K562 (cell line): ENCODE results near the gene RNU1-2. TPM values are rescaled to one million over a fixed set of nuclear protein-coding genes. Genes with fewer than 3 reads are reported as not detected.

Experiments
- BACH1 ChIP-seq: fragments of 200-800 bp; sonication (Bioruptor generic); IDR thresholded peaks from 2 replicates; pipeline ENCODE4 v1.6.1; 2016; ENCODE audit warnings: missing genetic modification characterization, missing compliant biosample characterization
- C11orf30 ChIP-seq: fragments of 450-650 bp; IDR thresholded peaks from 2 replicates; pipeline ENCODE4 v1.6.1; 2016; ENCODE audit warnings: low read depth, mild to moderate bottlenecking
- CBX3 ChIP-seq, 2 experiments: IDR thresholded peaks; 1 replicate in 1 of 2; 2 replicates in 1 of 2; pipeline ENCODE4 v1.6.1; 2012; ENCODE audit warnings: inconsistent platforms in 2 of 2, low read length in 2 of 2, borderline replicate concordance in 1 of 2, control low read depth in 1 of 2
- GATAD2A ChIP-seq: fragments of 450-650 bp; IDR thresholded peaks from 2 replicates; pipeline ENCODE4 v1.6.1; 2017
- GTF2A2 ChIP-seq: IDR thresholded peaks from 2 replicates; pipeline ENCODE4 v1.6.1; 2016; ENCODE audit warnings: mild to moderate bottlenecking, missing genetic modification characterization, missing compliant biosample characterization
- HCFC1 ChIP-seq: IDR thresholded peaks from 2 replicates; pipeline ENCODE4 v1.6.1; 2012; ENCODE audit warnings: low read depth, low read length, improper control_type of control experiment
- MAFF ChIP-seq: IDR thresholded peaks from 2 replicates; pipeline ENCODE4 v1.6.1; 2012; ENCODE audit warnings: low read length, improper control_type of control experiment
- NEUROD1 ChIP-seq: fragments of 150-350 bp; IDR thresholded peaks from 2 replicates; pipeline ENCODE4 v1.6.1; 2014; ENCODE audit warnings: borderline replicate concordance, low read length, low read depth; ENCODE audit not compliant: partially characterized antibody
- NONO ChIP-seq, 2 experiments: fragments of 200-400 bp in 1 of 2; fragments of 450-650 bp in 1 of 2; formaldehyde crosslinking in 1 of 2; IDR thresholded peaks; 2 replicates each; pipeline ENCODE4 v1.6.1; 2017; ENCODE audit warnings: low read depth in 2 of 2, mild to moderate bottlenecking in 2 of 2, moderate library complexity in 2 of 2, low read length in 1 of 2
- PCBP1 ChIP-seq: fragments of 200-400 bp; formaldehyde crosslinking; IDR thresholded peaks from 2 replicates; pipeline ENCODE4 v1.6.1; 2018; ENCODE audit warnings: mild to moderate bottlenecking, low read depth, low read length; ENCODE audit not compliant: poor library complexity, severe bottlenecking
- RBFOX2 ChIP-seq: fragments of 200-400 bp; formaldehyde crosslinking; IDR thresholded peaks from 2 replicates; pipeline ENCODE4 v1.6.1; 2017; ENCODE audit warnings: low read depth, mild to moderate bottlenecking, low read length, moderate library complexity
- RFX5 ChIP-seq: IDR thresholded peaks from 2 replicates; pipeline ENCODE4 v1.6.1; 2011; ENCODE audit warnings: low read depth, mild to moderate bottlenecking, improper control_type of control experiment, low read length
- SMAD3 ChIP-seq: fragments of 450-650 bp; formaldehyde crosslinking; conservative IDR thresholded peaks from 2 replicates; pipeline ENCODE4 v1.4.0; 2020; ENCODE audit warnings: mild to moderate bottlenecking
- polyA plus RNA-seq, 8 experiments: library from polyadenylated mRNA; depleted of rRNA in 4 of 8; stranded (reverse) in 5 of 8; unstranded in 3 of 8; fragments of >200 nt; fragmentation: Nextera tagmentation in 2 of 8; fragmentation: Illumina TruSeq in 1 of 8; extraction: Ambion mirVana in 2 of 8; extraction: Trizol in 1 of 8; gene quantifications; 2 replicates each; pipeline versions ENCODE4 v1.2.1 to v1.2.3, GENCODE V29; 2011 to 2014; ENCODE audit warnings: inconsistent platforms in 1 of 8, missing spikeins in 1 of 8
- total RNA-seq, 7 experiments: library from RNA; depleted of rRNA in 6 of 7; stranded (reverse); fragments of >200 nt in 6 of 7; fragmentation: Illumina TruSeq in 2 of 7; extraction: Trizol in 2 of 7; gene quantifications; 2 replicates each; pipeline versions ENCODE4 v1.2.1 to v1.2.3, GENCODE V29; 2011 to 2021; ENCODE audit warnings: low replicate concordance in 1 of 7
- TF ChIP-seq, protein P1 (sequence below): sonication (generic); formaldehyde crosslinking; IDR thresholded peaks from 2 replicates; pipeline ENCODE4 v1.8.0; 2022; ENCODE audit warnings: missing genetic modification reagents, mild to moderate bottlenecking, moderate library complexity, borderline replicate concordance
- TF ChIP-seq, protein P2 (sequence below): fragments of 250-450 bp; sonication (Bioruptor Pico); IDR thresholded peaks from 2 replicates; pipeline ENCODE4 v1.8.0; 2022; ENCODE audit warnings: moderate library complexity, mild to moderate bottlenecking, inconsistent platforms
- TF ChIP-seq, protein P3 (sequence below): sonication (generic); formaldehyde crosslinking; IDR thresholded peaks from 2 replicates; pipeline ENCODE4 v1.8.1; 2023; ENCODE audit warnings: mild to moderate bottlenecking, missing genetic modification reagents
- TF ChIP-seq, protein P4 (sequence below): fragments of 250-450 bp; sonication (Bioruptor Pico); IDR thresholded peaks from 2 replicates; pipeline ENCODE4 v1.5.0; 2021
- TF ChIP-seq, protein P5 (sequence below), 2 experiments: fragments of 200-800 bp in 1 of 2; sonication (Bioruptor generic) in 1 of 2; sonication (generic) in 1 of 2; formaldehyde crosslinking in 1 of 2; IDR thresholded peaks in 1 of 2; conservative IDR thresholded peaks in 1 of 2; 2 replicates each; pipeline versions ENCODE4 v1.5.0 to v1.6.1; 2016 to 2020; ENCODE audit warnings: missing compliant biosample characterization in 1 of 2, missing genetic modification characterization in 1 of 2, missing genetic modification reagents in 1 of 2

Gene RNU1-2
- total and polyA plus RNA-seq, 9 of the 15 experiments (the other 6 are each of a cell fraction or from before 2014, with no cell fraction given), result under 0.01 to 32,823 (median 2,538) TPM; not detected in 4

DNA sequence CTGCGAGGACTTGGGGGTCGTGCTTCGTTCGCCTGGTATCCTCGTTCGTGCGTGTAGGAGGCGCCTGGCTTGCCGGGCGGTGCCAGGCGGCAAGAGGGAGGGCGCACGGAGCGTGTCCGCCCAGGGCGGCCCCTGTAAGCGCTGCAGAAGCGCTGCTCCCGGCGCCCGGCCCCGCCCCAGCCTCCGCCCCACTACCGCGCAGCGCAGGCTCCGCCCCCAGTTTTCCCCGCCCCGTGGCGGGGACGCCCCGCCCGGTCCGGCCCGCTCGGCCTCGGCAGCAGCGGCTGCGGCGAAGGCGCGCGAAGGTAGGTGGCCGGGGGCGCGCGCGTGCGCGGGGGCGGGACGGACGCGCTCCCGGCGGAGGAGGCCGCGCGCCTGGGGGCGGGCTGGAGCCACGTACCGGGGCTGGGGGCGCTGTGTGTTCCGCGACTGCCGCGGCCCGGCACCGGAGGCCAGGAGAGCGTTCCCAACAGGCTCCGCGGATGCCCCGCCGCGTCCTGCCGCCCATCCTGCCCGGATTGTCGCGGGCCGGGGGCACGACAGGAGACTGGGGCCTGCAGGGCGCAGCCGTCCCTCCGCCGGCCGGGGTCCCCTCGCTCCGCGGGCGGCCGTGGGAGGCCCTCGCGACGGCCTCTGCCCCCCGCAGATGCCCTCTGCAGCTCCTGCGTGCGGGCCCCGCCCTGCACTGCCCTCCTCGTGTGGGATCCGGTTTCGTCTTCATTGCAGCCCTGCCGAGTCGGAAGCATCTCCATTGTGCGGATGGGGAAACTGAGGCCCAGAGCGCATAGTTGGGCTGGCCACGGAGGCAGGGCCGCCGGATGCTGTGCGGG lies 18.3 kb downstream of the RNU1-2 start (continued):
- TF ChIP-seq NONO (IDR thresholded peaks at IDR 0.05; ENCODE audit: low read depth in 2 of 2, low read length in 1 of 2), result peak in 1 of 2 experiments; percentile 88; a peak in 3 of 4 replicates
- TF ChIP-seq, protein P1, sequence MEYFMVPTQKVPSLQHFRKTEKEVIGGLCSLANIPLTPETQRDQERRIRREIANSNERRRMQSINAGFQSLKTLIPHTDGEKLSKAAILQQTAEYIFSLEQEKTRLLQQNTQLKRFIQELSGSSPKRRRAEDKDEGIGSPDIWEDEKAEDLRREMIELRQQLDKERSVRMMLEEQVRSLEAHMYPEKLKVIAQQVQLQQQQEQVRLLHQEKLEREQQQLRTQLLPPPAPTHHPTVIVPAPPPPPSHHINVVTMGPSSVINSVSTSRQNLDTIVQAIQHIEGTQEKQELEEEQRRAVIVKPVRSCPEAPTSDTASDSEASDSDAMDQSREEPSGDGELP (CRISPR knock-in tag), result peak; percentile 17; the same call in 1 of the 2 replicates
- TF ChIP-seq RBFOX2, result peak; percentile 60
- TF ChIP-seq PCBP1, result peak; percentile 13
- TF ChIP-seq C11orf30, result no peak
- no peak for TF ChIP-seq MAFF
- no peak for TF ChIP-seq NEUROD1
- TF ChIP-seq RFX5, result no peak
- TF ChIP-seq GATAD2A, result 0 out of 2 replicates have a peak, but pooled peaks have one; percentile 47
- TF ChIP-seq BACH1, result no peak; the same call in 1 of the 2 replicates
- TF ChIP-seq, protein P2, sequence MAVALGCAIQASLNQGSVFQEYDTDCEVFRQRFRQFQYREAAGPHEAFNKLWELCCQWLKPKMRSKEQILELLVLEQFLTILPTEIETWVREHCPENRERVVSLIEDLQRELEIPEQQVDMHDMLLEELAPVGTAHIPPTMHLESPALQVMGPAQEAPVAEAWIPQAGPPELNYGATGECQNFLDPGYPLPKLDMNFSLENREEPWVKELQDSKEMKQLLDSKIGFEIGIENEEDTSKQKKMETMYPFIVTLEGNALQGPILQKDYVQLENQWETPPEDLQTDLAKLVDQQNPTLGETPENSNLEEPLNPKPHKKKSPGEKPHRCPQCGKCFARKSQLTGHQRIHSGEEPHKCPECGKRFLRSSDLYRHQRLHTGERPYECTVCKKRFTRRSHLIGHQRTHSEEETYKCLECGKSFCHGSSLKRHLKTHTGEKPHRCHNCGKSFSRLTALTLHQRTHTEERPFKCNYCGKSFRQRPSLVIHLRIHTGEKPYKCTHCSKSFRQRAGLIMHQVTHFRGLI (CRISPR knock-in tag), result no peak
- TF ChIP-seq SMAD3, result no peak
- TF ChIP-seq, protein P3, sequence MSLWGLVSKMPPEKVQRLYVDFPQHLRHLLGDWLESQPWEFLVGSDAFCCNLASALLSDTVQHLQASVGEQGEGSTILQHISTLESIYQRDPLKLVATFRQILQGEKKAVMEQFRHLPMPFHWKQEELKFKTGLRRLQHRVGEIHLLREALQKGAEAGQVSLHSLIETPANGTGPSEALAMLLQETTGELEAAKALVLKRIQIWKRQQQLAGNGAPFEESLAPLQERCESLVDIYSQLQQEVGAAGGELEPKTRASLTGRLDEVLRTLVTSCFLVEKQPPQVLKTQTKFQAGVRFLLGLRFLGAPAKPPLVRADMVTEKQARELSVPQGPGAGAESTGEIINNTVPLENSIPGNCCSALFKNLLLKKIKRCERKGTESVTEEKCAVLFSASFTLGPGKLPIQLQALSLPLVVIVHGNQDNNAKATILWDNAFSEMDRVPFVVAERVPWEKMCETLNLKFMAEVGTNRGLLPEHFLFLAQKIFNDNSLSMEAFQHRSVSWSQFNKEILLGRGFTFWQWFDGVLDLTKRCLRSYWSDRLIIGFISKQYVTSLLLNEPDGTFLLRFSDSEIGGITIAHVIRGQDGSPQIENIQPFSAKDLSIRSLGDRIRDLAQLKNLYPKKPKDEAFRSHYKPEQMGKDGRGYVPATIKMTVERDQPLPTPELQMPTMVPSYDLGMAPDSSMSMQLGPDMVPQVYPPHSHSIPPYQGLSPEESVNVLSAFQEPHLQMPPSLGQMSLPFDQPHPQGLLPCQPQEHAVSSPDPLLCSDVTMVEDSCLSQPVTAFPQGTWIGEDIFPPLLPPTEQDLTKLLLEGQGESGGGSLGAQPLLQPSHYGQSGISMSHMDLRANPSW (CRISPR knock-in tag), result no peak
- no peak for TF ChIP-seq CBX3 (IDR thresholded peaks at IDR 0.05; ENCODE audit: borderline replicate concordance in 1 of 2, low read length in 2 of 2)
- no peak for TF ChIP-seq HCFC1
- TF ChIP-seq, protein P4, sequence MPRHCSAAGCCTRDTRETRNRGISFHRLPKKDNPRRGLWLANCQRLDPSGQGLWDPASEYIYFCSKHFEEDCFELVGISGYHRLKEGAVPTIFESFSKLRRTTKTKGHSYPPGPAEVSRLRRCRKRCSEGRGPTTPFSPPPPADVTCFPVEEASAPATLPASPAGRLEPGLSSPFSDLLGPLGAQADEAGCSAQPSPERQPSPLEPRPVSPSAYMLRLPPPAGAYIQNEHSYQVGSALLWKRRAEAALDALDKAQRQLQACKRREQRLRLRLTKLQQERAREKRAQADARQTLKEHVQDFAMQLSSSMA (CRISPR knock-in tag), result peak; percentile 77; the same call in 1 of the 2 replicates
- TF ChIP-seq, protein P5, sequence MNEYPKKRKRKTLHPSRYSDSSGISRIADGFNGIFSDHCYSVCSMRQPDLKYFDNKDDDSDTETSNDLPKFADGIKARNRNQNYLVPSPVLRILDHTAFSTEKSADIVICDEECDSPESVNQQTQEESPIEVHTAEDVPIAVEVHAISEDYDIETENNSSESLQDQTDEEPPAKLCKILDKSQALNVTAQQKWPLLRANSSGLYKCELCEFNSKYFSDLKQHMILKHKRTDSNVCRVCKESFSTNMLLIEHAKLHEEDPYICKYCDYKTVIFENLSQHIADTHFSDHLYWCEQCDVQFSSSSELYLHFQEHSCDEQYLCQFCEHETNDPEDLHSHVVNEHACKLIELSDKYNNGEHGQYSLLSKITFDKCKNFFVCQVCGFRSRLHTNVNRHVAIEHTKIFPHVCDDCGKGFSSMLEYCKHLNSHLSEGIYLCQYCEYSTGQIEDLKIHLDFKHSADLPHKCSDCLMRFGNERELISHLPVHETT (CRISPR knock-in tag; conservative IDR thresholded peaks at IDR 0.05 in 1 of 2, IDR thresholded peaks at IDR 0.05 in 1 of 2), result peak in 1 of 2 experiments; percentile 92; a peak in 2 of 4 replicates
- no peak for TF ChIP-seq GTF2A2 (tag)
